IPS-11a (cell line): Measurements from ENCODE around the gene SIGMAR1.
A peak's percentile ranks its signal among the peaks of the same experiment; 100 is the strongest.
"Not testable (repeated sequence)": the region's sequence is repeated elsewhere in the genome, so short reads cannot be mapped to it uniquely, and the experiment has no call there.

Experiments used
- H3K4me3 ChIP-seq: one replicate; pipeline ENCODE4 v1.5.1; 2013; ENCODE audit warnings: low read depth, low read length, control low read depth

SIGMAR1 gene

DNA sequence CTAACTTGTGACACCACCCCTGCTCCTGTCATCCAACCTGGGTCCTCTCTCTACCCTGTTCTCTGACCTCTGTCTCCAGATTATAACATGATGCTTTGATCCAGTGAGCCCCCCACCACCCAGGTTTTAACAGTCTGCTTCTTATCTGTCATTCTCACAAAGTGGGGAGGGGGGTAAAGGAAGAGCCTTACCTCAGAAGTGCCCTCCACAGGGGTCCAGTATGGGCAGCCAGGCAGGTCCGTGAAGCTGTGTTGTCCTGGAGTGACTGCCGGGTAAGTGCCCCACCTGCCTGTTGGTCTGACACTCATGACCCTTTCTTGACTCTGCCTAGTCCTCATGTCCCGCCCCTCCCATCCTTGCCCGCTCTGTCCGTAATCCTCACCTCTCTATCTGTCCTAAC, 17.8 kb upstream of the SIGMAR1 start:
- H3K4me3 ChIP-seq: no peak overlapping the region

DNA sequence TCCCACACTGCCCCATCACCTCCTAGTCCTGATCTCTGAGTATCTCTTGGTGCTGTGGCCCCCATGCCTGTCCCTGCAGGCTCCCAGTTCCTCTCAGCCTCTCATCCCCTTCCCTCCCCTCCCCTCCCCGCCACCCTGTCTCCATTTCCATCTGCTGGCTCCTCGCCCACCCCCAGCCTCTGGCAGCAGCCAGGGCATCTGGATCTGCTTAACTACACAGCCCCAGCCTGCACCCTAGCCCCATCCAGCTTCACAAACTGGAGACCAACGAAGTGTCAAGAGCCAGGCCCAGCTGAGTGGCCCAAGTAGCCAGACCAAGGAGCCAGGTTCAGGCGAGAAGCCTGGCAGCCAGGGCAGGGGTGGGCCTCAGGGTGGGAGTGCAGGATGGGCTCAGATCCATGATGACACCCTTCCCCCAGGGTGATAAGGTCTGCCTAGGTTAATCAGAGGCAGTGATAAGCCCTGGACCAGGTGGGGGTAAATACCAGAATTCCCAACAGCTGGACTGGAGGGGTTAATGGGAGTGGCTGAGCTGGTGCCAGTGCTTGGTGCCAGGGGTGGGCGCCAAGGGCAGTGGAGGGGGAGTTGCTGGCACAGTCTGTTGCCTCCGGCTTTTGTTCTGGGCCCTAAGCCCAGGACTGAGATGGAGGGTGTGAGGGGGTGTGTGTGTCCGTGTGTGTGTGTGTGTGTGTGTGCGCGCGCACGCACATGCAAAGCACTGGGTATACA, 16.9 kb upstream of the SIGMAR1 start:
- no peak overlapping the region for H3K4me3 ChIP-seq

DNA sequence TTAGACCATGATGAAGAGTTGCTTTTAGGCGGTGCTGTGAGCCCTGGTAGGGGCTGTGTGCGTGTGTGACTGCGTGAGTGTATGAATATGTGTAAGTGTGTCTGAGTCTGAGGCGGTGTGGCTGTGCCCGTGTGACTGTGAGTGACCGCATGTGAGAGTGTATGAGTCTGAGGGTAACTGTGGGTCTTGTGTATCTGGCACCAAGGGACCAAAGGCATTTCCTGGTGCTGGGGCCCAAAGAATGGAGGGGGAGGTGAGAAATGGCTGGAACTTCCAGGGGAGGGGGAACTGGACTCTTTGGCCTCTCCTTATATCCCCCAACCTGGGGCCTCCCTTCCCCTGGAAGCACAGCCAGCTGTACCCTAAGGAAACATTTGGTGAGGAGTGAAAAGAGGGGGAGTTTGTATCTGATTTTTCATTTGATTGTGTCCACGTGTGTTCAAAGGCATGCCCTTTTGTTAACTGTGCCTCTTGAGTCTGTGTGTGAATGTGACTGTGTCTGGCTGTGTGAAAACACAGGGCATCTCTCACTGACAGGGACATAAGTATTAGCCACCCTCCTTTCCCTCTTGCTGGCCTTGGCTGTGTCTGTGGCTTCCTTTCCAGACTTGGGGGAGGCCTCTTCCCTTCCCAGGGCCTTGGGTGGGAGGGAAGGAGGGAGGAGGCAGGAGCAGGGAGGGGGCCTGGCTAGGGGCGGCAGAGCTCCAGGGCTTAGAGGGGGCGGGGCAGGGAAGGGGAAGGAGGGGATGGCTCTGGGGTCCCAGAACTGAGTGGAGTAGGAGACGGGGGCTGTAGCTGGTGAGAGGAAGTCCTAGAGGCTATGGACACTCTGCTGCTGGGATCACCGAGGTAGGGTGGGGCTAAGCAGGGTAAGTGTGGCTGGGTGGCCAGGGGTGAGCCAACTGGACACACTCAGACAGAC, 15.8 kb upstream of the SIGMAR1 start:
- no peak overlapping the region for H3K4me3 ChIP-seq

DNA sequence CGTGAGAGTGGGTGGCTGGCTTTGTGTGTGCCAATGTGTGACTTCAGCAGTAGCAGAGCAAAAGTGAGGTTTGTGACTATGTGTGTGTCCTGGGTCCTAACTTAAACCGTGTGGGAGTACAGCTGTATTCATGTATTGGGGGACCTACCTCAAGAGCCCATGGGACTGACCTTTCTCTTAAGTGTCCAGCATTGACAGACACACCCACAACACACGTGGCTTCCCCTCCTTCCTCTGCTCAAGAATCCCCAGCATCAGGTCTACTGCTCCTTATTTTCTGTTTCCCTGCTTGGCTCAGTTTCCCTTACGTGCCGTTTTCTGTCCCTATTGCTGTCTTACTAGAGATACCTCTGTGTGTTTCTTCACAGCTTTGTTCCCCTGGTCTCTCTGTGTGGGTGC, 15.0 kb upstream of the SIGMAR1 start:
- no peak overlapping the region for H3K4me3 ChIP-seq

DNA sequence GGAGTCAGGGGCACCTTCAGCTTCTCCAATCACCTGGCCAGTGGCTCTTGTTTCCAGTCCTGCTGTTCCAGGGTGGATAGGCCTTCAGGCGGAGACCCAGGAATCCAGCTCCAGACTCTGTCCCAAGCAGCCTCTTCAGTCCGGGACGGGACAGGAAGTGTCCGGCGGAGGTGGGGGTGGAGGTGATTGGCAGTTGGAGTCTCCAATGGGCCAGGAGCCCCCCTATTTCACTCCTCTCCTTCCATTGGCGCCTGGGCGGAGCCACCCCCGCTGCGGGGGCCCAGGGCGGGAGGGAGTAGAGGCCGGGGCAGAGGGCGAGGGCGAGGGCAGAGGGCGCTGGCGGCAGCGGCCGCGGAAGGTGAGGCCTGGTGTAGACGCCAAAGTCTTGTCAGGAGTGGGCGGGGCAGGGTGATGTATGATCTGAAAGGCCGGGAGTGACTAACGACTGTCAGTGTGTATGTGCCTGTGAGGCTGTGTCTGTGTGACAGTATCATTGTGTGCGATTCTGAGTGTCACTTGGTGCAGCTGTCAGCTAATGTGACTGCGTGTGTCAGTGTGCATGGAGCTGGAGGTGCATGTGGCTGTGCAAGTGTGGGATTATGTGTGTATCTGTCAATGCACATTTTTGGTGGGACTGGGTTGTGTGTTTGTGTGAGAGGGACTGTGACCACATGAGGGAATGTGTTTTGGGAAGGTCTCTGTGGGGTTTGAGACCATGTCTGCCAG, 14.5 kb upstream of the SIGMAR1 start, which contains the start of gene IL11RA:
Gene IL11RA, plus strand, starts transcription at position 310 of the 726 bp plus-strand sequence. CDS start 3,033 bp downstream, outside the sequence.
- peak within 1 kb of the TSS; percentile 44 for H3K4me3 ChIP-seq

DNA sequence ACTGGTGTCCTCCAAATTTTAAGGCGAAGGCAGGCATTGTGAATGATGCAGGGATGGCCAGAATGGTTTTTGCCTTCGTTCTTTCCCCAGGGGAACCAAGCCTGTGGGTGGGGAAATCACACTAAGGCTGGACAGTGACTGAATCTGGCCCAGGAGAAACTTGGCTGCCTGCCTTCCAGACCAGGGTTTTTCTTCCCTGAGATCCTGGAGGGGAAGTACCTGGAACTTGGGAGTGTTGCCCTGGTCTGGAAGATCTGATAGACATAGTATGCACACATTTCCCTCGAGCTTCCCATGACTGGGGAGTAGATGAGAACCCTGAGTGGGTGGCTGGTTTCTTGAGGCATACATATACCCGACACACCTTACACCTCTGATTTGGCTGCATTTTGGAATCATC, 13.7 kb upstream of the SIGMAR1 start:
- peak overlapping the region; percentile 44 for H3K4me3 ChIP-seq

DNA sequence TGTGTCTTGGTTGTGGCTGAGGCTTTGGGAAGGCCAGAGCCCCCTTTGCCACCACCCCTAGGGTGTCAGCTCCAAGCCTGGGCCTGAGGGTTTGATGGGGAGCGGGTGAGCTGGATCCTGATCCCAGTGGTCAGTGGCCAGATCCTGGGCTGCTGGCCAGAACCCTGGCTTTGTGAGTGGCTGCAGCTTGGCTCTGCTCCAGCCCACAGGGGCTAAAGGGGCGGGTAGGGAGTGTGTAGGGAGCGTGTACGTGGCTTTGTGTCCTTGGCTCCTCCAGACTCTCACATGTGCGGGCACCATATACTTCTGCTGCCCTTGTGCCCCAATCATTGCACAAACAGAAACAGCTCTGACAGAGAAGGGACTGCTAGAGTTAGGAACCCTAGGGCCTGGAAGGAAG, 13.2 kb upstream of the SIGMAR1 start:
- H3K4me3 ChIP-seq: no peak overlapping the region

DNA sequence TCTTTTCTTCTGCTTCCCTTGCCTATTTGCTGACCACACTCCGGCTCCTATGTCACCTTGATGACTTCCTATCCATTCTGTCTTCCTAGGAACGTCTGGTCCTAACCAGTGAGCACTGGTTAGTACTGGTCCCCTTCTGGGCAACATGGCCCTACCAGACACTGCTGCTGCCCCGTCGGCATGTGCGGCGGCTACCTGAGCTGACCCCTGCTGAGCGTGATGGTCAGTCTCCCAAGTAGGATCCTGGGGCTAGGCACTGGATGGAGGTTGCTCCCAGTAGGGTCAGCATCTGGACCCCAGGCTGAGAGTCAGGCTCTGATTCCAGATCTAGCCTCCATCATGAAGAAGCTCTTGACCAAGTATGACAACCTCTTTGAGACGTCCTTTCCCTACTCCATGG, 11.1 kb upstream of the SIGMAR1 start:
- no peak overlapping the region for H3K4me3 ChIP-seq

DNA sequence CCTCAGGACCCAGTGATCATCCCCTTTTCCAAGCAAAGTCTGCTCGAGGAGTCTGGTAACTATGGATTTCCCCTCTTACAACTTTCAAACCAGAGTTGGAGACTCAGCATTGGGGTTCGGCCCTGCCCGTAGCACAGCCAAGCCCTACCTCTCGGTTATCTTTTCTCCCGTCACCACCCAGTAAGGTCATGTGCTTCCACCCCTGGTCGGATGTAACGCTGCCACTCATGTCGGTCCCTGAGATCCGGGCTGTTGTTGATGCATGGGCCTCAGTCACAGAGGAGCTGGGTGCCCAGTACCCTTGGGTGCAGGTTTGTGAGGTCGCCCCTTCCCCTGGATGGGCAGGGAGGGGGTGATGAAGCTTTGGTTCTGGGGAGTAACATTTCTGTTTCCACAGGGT, 10.1 kb upstream of the SIGMAR1 start:
- peak overlapping the region; percentile 72 for H3K4me3 ChIP-seq

DNA sequence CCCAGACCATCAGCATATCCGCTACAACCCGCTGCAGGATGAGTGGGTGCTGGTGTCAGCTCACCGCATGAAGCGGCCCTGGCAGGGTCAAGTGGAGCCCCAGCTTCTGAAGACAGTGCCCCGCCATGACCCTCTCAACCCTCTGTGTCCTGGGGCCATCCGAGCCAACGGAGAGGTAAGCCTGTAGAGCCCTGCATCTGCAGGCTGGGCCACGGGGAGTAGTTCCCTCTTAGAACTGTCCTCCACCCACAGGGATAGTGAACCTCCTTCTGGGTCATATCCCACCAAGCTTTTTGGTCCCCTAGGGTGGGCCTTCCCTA, 9.5 kb upstream of the SIGMAR1 start:
- H3K4me3 ChIP-seq: peak overlapping the region; percentile 72

DNA sequence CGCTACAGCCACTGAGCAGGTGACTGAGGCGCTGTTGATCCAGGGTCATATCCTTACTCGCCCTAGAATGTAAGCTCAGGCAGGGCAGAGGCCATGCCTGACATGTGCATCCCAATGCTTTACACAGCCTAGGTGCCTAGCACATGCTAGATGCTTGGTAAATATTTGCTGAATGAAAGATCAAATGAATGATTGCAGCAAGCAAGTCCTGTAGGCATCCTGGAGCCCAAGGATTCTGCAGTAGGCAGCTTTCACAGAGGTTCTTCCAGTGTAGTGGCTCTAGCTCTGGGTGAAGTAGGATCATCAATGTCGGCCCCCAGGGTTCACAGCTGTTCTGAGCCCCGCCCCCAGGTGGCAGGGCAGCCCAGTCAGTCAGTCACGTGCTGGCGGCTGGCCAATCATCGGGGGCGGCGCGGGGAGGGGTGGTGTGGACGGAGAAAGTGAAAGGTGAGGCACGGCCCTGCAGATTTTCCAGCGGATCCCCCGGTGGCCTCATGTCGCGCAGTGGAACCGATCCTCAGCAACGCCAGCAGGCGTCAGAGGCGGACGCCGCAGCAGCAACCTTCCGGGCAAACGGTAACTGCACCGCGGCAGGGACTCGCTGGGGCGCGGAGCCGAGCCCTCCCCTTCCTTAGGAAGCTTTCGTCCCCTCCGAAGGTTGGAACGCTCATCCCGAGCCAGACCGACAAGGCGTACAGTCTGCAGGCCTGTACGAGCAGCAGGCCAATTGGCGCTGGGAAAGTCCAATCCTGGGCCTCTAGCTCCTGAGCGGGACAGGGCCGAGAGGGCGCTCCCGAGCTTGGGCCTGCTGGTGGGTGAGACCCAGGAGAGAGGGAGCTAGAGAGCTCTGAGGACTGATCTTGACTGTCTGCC, 8.9 kb upstream of the SIGMAR1 start, which contains the start of gene GALT:
Gene GALT, plus strand, starts transcription at position 465 of the 873 bp plus-strand sequence. Its CDS starts 30 bp downstream, at position 495.
- H3K4me3 ChIP-seq: peak within 1 kb of the TSS; percentile 72

DNA sequence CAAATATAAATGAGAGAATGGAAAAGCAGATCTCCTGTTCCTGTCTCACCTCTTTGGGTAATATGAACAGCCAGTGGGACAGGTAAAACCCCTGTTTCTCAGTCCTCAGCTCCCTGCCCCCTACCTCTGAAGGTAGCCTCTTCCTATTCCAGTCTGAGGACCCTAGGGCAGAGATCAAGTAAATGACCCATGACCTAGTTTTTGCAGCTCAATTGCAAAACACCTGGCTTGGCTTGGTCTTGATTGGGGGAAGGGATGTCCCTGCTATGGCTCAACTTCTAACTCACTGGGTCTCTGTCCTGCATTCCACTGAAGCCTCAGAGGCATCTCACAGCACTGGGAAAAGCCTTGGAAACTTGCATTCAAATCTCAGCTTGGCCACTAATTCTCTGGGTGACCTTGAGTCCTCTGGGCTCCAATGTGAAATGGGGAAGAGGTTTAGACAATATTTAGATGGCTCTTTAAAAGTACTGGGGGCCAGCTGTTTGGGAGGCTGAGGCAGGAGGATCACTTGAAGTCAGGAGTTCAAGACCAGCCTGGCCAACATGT, 7.3 kb upstream of the SIGMAR1 start:
- no peak overlapping the region for H3K4me3 ChIP-seq

DNA sequence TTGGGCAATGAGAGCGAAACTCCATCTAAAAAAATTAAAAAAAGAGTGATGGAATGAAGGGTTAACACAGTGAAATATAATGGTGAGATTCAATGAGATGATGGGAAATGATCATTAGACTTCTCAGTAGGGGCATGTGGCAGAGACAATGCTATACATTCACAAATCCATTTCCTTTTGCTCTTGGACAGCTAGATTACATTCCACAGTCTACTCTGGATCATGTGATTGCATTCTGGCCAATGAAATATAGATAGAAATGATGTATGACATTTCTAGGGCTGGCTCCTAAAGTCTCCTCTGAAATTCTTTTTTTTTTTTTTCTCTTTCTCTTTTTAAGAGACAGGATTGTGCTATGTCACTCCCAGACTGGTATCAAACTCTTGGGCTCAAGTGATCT, 5.1 kb upstream of the SIGMAR1 start:
- H3K4me3 ChIP-seq: no peak overlapping the region

DNA sequence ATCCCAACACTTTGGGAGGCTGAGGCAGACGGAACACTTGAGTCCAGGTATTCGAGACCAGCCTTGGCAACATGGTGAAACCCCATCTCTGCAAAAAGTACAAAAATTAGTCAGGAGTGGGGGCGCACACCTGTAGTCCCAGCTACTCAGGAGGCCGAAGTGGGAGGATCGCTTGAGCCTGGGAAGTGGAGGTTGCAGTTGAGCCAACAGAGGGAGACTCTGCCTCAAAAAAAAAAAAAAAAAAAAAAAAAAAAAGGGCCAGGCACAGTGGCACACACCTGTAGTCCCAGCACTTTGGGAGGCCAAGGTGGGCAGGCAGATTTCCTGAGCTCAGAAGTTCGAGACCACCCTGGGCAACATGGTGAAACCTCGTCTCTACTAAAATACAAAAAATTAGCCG, 1.7 kb upstream of the SIGMAR1 start:
- H3K4me3 ChIP-seq: not testable (repeated sequence)

DNA sequence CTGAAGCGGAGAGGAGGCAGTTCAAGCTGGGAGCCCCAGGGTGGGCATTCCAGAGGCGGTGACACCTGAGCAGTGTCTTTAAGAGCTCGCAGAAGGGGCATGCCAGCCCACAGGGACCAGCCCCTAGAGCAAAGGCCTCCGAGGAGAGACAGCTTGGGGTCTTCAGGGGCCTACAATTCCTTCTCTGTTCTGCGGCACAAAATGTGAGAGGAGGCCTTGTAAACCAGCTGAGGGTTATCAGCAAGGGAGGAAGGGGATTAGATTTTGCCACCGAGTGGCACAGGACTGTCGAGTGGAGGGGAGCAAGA, 505 bp upstream of the SIGMAR1 start:
- H3K4me3 ChIP-seq: peak overlapping the region; percentile 34

DNA sequence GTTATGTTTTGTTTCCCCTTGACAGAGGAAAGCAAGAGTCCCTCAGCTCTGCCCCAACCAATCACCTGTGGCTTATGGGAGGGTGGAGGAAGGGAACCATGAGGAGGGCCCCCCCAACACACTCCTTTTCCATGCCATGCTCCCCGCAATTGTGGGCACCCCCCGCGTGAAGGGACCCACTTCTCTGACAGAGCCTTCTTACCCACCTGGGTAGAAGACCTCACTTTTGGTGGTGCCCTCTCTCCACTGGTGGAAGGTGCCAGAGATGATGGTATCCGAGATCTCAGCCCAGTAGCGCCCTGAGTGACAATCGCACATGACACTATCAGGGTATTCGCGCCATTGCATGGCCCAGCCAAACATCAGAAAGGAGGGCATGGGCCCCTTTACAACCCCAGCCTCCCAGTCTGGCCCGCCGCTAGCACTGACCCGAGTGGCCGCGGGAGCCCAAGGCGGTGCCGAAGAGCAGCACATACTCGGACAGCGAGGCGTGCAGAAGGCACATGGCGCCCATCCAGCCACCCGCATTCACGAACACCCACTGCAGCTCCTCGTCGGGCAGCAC, 714 bp downstream of the SIGMAR1 start:
- peak overlapping the region; percentile 66 for H3K4me3 ChIP-seq

DNA sequence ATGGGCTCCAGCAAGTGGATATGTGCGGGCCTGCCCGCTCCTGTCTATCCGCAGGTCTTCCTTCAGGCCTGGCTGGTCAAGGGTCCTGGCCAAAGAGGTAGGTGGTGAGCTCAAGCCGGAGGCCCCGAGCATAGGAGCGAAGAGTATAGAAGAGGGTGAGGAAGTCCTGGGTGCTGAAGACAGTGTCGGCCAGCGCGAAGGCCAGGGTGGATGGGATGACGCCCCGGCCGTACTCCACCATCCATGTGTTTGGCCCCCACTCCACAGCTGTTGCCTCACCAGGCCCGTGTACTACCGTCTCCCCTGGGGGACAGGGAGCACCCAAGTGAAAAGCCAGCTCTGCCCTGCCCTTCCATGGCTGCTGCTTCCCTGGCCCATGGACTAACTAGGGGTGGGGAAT, 2.0 kb downstream of the SIGMAR1 start:
- H3K4me3 ChIP-seq: no peak overlapping the region

DNA sequence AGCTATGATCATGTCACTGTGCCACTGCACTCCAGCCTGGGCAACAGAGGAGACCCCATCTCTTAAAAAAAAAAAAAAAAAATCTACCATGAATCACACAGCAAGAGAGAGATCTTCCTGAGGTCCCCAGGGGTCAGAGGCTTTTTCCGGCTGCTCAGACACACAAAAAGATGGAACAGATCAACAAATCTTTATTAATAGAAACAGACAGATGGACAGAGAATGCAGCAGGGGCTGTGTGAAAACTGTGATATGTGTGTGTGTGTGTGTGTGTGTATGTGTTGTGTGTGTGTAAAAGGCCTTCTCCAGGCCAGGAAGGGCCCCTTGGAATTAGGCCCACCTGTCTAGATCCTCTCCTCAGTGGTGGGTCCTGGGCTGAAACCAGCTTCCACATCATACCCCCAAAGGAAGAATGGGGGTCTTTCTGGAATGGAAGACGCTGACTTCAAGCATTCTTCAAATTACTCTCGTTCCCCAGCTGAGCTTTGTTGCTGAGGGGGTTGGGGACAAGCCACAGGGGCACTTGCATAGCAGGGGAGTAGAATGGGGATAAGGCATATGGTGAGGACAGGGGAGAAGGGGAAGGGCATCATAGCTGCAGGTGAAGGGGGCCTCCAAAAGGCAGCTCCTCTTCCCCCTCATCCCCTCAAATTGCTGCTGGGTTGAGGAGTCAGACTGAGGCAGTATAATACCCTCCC, 2.9 kb downstream of the SIGMAR1 start:
- no peak overlapping the region for H3K4me3 ChIP-seq

DNA sequence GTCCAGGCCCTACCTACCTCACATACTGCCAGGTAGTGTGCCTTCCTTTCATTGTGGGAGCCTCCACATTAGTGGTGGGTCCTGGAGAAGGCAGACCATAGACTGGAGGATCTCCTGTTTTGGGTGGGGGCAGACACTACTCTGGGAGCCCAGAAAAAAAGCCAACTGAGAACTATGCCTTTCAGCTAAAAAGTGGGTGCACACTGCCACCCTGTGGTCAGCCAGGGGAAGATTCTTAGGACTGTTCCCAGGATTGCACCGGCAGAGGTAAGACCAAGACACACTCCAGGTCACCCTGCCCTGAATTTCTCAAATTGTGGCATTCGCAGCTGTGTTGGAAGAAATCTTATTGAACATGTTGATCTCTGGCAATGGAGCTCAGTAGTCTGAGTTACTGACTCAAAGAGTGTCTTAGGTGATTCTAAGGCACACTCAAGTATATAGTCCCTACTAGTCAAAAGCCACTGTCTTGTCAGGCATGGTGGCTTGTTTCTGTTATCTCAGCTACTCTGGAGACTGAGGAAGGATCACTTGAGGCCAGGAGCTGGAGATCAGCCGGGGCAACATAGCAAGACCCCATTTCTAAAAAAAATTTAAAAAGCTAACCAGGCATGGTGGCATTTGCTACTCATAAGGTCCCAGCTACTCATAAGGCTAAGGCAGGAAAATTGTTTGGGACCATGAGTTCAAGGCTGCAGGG, 3.6 kb downstream of the SIGMAR1 start:
- H3K4me3 ChIP-seq: no peak overlapping the region
